ENCODE results near the gene SMAD2.
"Not testable (repeated sequence)": the region's sequence is repeated elsewhere in the genome, so short reads cannot be mapped to it uniquely, and the experiment has no call there.

The SMAD2 gene

GRCh38 chr18:47831351-47831750, 99.1 kb downstream of the SMAD2 start:
- DNase-seq: no peak

- no peak for DNase-seq
These were observed 99.7 kb downstream of the SMAD2 start for GRCh38 chr18:47830772-47831171.

- DNase-seq: no peak
These were observed 100.6 kb downstream of the SMAD2 start for GRCh38 chr18:47829831-47830230.

GRCh38 chr18:47828031-47828430, 102.4 kb downstream of the SMAD2 start:
- not testable (repeated sequence) for DNase-seq

GRCh38 chr18:47826157-47827074, 104.0 kb downstream of the SMAD2 start:
- no peak for DNase-seq

- no peak for DNase-seq
These were observed 109.1 kb downstream of the SMAD2 start for GRCh38 chr18:47821314-47821713.

GRCh38 chr18:47817795-47818077, 112.7 kb downstream of the SMAD2 start:
- no peak for DNase-seq

GRCh38 chr18:47817017-47817794, 113.3 kb downstream of the SMAD2 start:
- no peak for DNase-seq

GRCh38 chr18:47815486-47816270, 114.8 kb downstream of the SMAD2 start:
- no peak for DNase-seq

GRCh38 chr18:47809420-47809819, 121.0 kb downstream of the SMAD2 start:
- DNase-seq: no peak

- DNase-seq: no peak
These were observed 127.7 kb downstream of the SMAD2 start for GRCh38 chr18:47802802-47803201.

GRCh38 chr18:47801817-47802216, 128.6 kb downstream of the SMAD2 start:
- no peak for DNase-seq

GRCh38 chr18:47800756-47801155, 129.7 kb downstream of the SMAD2 start:
- DNase-seq: no peak

GRCh38 chr18:47800248-47800647, 130.2 kb downstream of the SMAD2 start:
- no peak for DNase-seq

GRCh38 chr18:47799376-47799775, 131.1 kb downstream of the SMAD2 start:
- no peak for DNase-seq

- no peak for DNase-seq
These were observed 132.1 kb downstream of the SMAD2 start for GRCh38 chr18:47798366-47798765.

- no peak for DNase-seq
These were observed 133.3 kb downstream of the SMAD2 start for GRCh38 chr18:47797126-47797525.

GRCh38 chr18:47795434-47795814, 135.0 kb downstream of the SMAD2 start:
- no peak for DNase-seq

- no peak for DNase-seq
These were observed 135.6 kb downstream of the SMAD2 start for GRCh38 chr18:47794725-47795433.

GRCh38 chr18:47793609-47794008, 136.8 kb downstream of the SMAD2 start:
- no peak for DNase-seq

GRCh38 chr18:47791461-47791985, 138.9 kb downstream of the SMAD2 start:
- DNase-seq: no peak

GRCh38 chr18:47790036-47790435, 140.4 kb downstream of the SMAD2 start:
- no peak for DNase-seq

- DNase-seq: no peak
These were observed 141.8 kb downstream of the SMAD2 start for GRCh38 chr18:47788621-47789020.
